Epithelial cell of esophagus (primary cell): Measurements from ENCODE around the gene GNG4.

Experiments
- DNase-seq: peaks from one replicate; pipeline ENCODE4 v3.0.0; 2010; ENCODE audit warnings: low read depth
- H3K4me3 ChIP-seq: 2 replicates; pipeline ENCODE4 v1.5.1; 2011; ENCODE audit warnings: mild to moderate bottlenecking, low read length, control low read depth
- TF ChIP-seq, protein P1 (sequence below): IDR thresholded peaks from 2 replicates; pipeline ENCODE4 v1.5.1; 2011; ENCODE audit warnings: low read depth, mild to moderate bottlenecking, low read length, control low read depth, inconsistent platforms; ENCODE audit not compliant: insufficient read depth; ENCODE audit errors: missing control alignments

The GNG4 gene

DNA sequence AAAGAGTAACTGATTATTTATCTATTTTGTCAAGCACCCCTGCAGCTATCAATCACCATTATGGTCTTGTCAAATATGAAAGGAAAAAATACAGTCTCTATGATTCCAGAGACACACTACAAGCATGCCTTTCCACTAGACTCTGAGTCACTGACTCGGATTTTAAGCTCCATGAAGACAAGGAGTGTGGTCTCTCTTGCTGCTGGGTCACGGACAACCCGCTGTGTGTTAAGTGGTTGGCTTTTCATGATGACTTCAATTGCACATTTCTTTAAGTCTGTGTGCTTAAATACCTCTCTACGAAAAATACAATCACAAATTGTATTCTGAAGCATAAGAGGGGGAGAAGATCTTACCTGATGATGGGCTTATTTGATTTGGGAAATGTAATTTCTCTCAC, 14.0 kb upstream of the GNG4 start:
- TF ChIP-seq, protein P1, sequence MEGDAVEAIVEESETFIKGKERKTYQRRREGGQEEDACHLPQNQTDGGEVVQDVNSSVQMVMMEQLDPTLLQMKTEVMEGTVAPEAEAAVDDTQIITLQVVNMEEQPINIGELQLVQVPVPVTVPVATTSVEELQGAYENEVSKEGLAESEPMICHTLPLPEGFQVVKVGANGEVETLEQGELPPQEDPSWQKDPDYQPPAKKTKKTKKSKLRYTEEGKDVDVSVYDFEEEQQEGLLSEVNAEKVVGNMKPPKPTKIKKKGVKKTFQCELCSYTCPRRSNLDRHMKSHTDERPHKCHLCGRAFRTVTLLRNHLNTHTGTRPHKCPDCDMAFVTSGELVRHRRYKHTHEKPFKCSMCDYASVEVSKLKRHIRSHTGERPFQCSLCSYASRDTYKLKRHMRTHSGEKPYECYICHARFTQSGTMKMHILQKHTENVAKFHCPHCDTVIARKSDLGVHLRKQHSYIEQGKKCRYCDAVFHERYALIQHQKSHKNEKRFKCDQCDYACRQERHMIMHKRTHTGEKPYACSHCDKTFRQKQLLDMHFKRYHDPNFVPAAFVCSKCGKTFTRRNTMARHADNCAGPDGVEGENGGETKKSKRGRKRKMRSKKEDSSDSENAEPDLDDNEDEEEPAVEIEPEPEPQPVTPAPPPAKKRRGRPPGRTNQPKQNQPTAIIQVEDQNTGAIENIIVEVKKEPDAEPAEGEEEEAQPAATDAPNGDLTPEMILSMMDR = no peak
- DNase-seq = no peak

DNA sequence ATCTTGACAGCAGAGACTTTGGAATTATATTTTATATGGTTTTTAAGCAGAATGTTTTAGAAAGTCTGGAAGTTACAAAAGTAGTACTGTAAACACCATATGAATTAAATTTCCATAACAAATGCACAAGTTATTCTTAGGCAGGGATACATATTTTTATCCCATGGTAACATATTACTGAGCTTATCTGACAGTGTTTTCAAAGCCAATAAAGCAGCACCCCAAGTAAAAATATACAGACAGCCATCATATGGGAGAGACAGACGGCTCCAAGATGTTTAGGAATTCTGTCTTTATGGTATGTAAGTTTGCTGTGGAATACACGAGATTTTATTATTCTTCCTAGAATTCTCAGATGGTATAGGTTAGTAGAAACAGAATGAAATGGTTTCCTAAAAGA, 12.0 kb upstream of the GNG4 start:
- no peak for DNase-seq
- TF ChIP-seq, protein P1 = no peak

More for the DNA sequence above, 14.0 kb upstream of the GNG4 start:
- no peak overlapping the region for H3K4me3 ChIP-seq

DNA sequence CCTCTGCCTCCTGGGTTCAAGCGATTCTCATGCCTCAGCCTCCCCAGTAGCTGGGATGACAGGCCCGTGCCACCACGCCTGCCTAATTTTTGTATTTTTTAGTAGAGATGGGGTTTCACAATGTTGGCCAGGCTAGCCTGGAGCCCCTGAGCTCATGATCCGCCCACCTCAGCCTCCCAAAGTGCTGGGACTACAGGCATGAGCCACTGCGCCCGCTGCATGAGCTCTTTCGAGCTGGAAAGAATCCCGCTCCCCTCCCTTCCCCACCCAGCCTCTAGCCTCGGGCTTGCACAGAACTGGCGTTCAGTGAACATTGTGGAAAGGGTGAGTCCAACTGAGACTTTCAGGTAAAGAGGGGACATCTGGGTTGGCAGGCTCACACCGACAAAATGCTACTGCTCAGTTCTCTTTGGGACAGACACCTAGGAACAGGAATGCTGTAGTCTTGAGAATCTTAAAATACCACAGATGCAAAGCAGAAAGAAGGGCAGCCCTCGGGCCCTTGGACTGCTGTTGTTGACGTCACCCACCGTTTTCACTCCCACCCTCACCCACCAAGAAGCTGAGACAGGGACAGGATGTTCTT, 9.7 kb upstream of the GNG4 start:
- no peak overlapping the region for H3K4me3 ChIP-seq
- no peak for DNase-seq
- TF ChIP-seq, protein P1 = no peak

More for the DNA sequence above, 12.0 kb upstream of the GNG4 start:
- H3K4me3 ChIP-seq = no peak overlapping the region

DNA sequence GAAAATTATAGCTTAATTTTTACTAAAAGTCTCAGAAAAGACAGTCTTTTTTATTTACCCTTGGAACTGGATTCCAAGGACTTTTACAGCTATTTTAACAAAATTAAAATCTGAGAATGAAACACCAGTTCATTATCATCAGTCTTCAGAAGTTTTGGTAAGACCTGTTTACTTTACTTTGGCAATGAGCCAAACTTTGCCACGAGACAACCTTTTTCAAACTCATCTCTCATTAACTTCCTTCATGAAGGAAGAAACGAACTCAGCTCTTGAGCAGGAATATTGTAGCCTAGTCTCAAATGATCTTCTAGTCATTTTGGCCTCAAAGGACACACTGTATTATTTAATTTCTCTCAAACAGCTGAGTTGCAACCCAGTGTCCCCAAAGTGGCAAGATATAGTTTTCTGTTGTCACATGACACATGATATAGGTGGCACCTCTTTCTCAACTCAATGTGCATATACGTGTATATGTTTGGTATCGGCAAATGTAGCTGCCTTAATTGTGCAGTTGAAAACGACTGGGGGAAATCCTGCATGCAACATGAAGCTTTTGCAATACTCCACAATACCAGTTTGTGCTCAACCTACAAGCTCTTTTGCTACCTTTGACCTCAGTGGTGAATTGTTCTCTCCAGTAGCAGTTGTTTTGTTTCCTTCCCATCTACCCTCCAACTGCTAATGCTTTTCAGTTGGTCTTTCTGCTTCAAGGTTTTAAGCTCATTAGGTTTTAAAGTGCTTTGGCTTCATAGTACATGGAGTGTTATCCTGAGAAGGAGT, 8.4 kb upstream of the GNG4 start:
- no peak overlapping the region for H3K4me3 ChIP-seq
- TF ChIP-seq, protein P1 = no peak
- no peak for DNase-seq

DNA sequence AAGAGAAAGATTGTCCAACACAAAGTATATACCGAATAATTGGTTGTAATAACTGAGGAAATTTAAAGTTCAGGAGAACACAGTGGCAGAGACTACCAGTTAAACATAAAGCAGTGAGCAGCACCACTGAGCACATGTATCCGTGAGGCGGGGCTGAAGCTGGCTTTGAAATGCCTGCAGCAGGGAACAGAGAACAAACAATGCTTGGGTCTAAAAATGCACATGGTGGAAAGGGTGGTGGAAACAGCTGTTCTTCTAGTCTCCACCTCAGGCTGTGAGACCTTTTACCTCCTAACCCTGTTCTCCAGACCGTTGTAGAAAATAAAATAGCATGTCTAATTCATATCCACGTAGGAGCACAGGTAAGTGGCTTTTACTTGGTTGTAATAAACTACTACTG, 7.7 kb upstream of the GNG4 start:
- TF ChIP-seq, protein P1 = no peak
- H3K4me3 ChIP-seq = no peak overlapping the region
- DNase-seq = no peak

DNA sequence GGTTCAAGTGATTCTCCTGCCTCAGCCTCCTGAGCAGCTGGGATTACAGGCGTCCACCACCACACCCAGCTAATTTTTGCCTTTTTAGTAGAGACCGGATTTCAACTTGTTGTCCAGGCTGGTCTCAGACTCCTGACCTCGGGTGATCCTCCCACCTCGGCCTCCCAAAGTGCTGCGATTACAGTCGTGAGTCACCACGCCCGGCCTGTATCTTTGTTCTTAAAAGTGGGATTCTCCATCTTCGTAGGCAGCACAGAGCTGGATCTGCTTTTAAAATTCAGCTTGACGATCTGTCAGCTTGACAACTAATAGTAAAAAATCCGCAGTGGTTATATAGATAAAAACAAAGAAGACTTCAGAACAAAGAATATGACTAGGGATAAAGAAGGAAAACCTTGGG, 2.8 kb upstream of the GNG4 start:
- TF ChIP-seq, protein P1 = no peak
- H3K4me3 ChIP-seq = no peak overlapping the region

More for the DNA sequence above, 2.8 kb upstream of the GNG4 start:
- DNase-seq = no peak
